ENCODE data around the gene UCP1.

Gene UCP1

DNA sequence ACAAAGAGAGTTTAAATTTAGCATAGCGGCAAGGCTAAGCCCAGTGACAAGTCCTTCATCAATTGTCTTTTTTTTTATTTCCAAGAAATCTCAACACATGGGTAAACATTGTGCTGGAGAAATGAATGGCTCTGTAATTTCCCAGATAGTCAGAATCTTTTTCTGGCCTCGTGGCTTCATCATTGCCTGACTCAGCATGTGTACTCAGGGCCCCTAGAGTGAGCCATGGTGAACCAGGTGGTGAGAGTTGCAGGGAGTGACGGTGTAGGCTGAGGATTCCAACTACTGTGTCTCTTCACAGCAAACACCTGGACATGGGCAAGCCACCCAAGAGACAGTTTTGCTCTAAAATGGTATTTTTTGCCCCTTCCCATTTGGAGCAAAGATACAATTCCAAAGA is 43.1 kb upstream of the UCP1 start:
- Histone ChIP-seq H3K4me2 (no peak overlapping the region), H2AFZ (ENCODE audit: low read depth) (no peak overlapping the region), H3K27ac (no peak overlapping the region), H3K4me3 (IDR thresholded peaks at IDR 0.05; ENCODE audit: insufficient read depth, low read depth, low read length) (no peak overlapping the region), H3K27me3 (ENCODE audit: insufficient read depth, low read depth) (no peaks in the 10 kb centered on the region), H3K36me3 (ENCODE audit: insufficient read depth) (no peaks in the 10 kb centered on the region), H4K20me1 (ENCODE audit: insufficient read depth) (no peaks in the 10 kb centered on the region), H3K4me1 (ENCODE audit: low read depth, poor library complexity, severe bottlenecking) (peaks cover 3% of the 10 kb centered on the region), H3K79me2 (ENCODE audit: insufficient read depth, low read depth) (no peaks in the 10 kb centered on the region), H3K9ac (no peak overlapping the region)
- TF ChIP-seq CTCF (conservative IDR thresholded peaks at IDR 0.05; ENCODE audit: low read depth, low read length), result no peak

DNA sequence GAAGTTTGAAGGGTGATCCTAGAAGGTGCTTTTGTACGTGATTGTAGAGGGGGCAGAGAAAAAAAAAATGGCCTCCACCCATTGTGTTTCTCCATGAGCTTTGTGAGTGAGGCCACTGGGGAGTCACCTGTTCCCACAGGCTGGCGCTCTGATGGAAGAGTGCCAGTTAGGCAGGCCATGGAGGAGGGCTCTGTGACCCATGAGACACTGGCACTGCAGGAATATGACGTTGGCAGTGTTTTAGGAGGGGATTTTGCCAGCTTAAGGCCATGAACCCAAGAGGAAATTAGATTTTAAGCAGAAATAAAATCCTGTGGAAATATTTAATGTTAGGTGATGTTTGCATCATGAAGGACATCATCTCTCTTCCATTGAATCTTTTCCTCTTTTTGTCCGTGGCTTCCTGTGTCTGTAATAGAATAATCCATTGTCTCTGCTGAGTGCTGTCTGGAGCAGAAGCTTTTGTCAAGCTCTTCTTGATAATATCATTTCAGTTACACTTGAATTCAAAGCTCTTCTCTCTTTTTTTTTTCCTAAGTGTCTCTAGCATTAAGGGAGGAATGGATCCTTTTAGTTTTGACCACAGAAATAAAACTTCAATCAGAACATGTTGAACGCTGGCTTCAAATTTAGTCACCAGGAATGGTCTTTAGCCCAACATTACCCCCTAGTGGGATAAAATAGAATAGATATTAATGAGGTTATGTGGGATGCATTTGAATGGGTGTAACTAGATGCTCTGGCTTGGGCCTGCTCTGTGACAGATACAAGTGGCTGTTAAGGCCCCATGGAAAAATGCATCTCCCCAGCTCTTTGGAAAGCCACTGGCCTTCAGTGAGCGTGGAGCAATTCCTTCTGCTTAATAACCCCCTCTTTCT is 41.0 kb upstream of the UCP1 start:
- Histone ChIP-seq H3K9ac (no peak overlapping the region), H3K4me1 (ENCODE audit: low read depth, poor library complexity, severe bottlenecking) (peaks cover 3% of the 10 kb centered on the region), H4K20me1 (ENCODE audit: insufficient read depth) (no peaks in the 10 kb centered on the region), H3K27me3 (ENCODE audit: insufficient read depth, low read depth) (no peaks in the 10 kb centered on the region), H3K27ac (no peak overlapping the region), H3K79me2 (ENCODE audit: insufficient read depth, low read depth) (no peaks in the 10 kb centered on the region), H3K36me3 (ENCODE audit: insufficient read depth) (no peaks in the 10 kb centered on the region), H3K4me3 (IDR thresholded peaks at IDR 0.05; ENCODE audit: insufficient read depth, low read depth, low read length) (no peak overlapping the region), H3K4me2 (no peak overlapping the region), H2AFZ (ENCODE audit: low read depth) (peak overlapping the region; percentile 29)
- TF ChIP-seq CTCF (conservative IDR thresholded peaks at IDR 0.05; ENCODE audit: low read depth, low read length), result peak; percentile 89

GRCh38 chr4:140607852-140608251 is 39.1 kb upstream of the UCP1 start:
- H3K9ac ChIP-seq, result no peak overlapping the region

DNA sequence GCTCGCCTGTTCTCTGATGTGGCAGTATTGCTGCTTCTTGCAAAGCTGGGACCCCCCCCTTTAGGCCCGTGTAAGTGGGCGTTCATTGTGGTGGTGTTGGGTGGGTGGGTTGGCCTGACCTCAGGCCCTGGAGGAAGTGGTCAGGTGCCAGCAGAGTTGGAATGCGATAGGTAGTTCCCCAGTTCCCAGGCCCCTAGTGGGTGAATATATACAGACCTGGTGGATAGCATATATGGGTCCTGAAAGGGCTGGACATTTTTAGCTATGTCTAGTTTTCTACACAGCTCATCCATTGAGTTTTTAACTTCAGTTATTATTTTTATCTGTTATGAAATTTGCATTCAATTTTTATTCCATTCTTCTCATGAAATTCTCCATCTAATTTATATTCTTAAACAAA is 35.8 kb upstream of the UCP1 start:
- H3K9ac ChIP-seq, result no peak overlapping the region
- no peak overlapping the region for H3K4me3 ChIP-seq (IDR thresholded peaks at IDR 0.05; ENCODE audit: insufficient read depth, low read depth, low read length)
- no peaks in the 10 kb centered on the region for H3K79me2 ChIP-seq (ENCODE audit: insufficient read depth, low read depth)
- H3K36me3 ChIP-seq (ENCODE audit: insufficient read depth), result no peaks in the 10 kb centered on the region
- no peaks in the 10 kb centered on the region for H3K4me1 ChIP-seq (ENCODE audit: low read depth, poor library complexity, severe bottlenecking)
- no peak for TF ChIP-seq CTCF (conservative IDR thresholded peaks at IDR 0.05; ENCODE audit: low read depth, low read length)
- no peaks in the 10 kb centered on the region for H4K20me1 ChIP-seq (ENCODE audit: insufficient read depth)
- no peak overlapping the region for H3K27ac ChIP-seq
- no peak overlapping the region for H2AFZ ChIP-seq (ENCODE audit: low read depth)
- no peak overlapping the region for H3K4me2 ChIP-seq
- no peaks in the 10 kb centered on the region for H3K27me3 ChIP-seq (ENCODE audit: insufficient read depth, low read depth)

More at GRCh38 chr4:140607852-140608251, 39.1 kb upstream of the UCP1 start:
- no peak for TF ChIP-seq CTCF (conservative IDR thresholded peaks at IDR 0.05; ENCODE audit: low read depth, low read length)
- Histone ChIP-seq H3K27ac (no peak overlapping the region), H3K79me2 (ENCODE audit: insufficient read depth, low read depth) (no peaks in the 10 kb centered on the region), H3K36me3 (ENCODE audit: insufficient read depth) (no peaks in the 10 kb centered on the region), H4K20me1 (ENCODE audit: insufficient read depth) (no peaks in the 10 kb centered on the region), H3K4me1 (ENCODE audit: low read depth, poor library complexity, severe bottlenecking) (peaks cover 3% of the 10 kb centered on the region), H3K4me3 (IDR thresholded peaks at IDR 0.05; ENCODE audit: insufficient read depth, low read depth, low read length) (no peak overlapping the region), H3K27me3 (ENCODE audit: insufficient read depth, low read depth) (no peaks in the 10 kb centered on the region), H3K4me2 (no peak overlapping the region), H2AFZ (ENCODE audit: low read depth) (no peak overlapping the region)

Data from KMS-11 (cell line).